ENCODE results near the gene HECW1.
"Not testable (repeated sequence)": the region's sequence is repeated elsewhere in the genome, so short reads cannot be mapped to it uniquely, and the experiment has no call there.

Gene HECW1

GRCh38 chr7:43560742-43561330 is 448.4 kb downstream of the HECW1 start:
- no peak for DNase-seq (ENCODE audit: low read depth in 2 of 3, low spot score in 2 of 3)

- no peak for DNase-seq (ENCODE audit: low read depth in 2 of 3, low spot score in 2 of 3)
Observed at GRCh38 chr7:43562383-43562782, 449.9 kb downstream of the HECW1 start.

- no peak for DNase-seq (ENCODE audit: low read depth in 2 of 3, low spot score in 2 of 3)
Observed at GRCh38 chr7:43565786-43566185, 453.3 kb downstream of the HECW1 start.

DNA sequence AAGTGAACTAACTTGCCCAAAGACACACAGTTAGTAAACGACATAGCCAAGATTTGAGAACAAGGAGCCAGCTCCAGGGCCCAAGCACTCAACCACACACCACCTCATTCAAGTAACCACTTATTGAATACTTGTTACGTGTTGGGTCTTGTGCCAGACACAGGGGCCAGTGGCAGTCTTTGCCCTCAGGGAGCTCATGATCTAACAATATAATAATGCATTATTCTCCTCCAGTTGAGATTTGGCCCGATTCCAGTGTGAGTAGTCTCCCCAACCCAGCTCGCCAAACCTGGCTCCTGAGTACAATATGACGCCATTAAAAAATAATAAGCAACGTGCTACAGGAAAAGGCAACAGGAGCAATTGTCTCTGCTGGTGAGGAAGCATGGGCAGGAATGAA is 456.1 kb downstream of the HECW1 start:
- DNase-seq (ENCODE audit: low read depth in 2 of 3, low spot score in 2 of 3), result no peak

GRCh38 chr7:43569424-43569823 is 457.0 kb downstream of the HECW1 start:
- no peak for DNase-seq (ENCODE audit: low read depth in 2 of 3, low spot score in 2 of 3)

DNA sequence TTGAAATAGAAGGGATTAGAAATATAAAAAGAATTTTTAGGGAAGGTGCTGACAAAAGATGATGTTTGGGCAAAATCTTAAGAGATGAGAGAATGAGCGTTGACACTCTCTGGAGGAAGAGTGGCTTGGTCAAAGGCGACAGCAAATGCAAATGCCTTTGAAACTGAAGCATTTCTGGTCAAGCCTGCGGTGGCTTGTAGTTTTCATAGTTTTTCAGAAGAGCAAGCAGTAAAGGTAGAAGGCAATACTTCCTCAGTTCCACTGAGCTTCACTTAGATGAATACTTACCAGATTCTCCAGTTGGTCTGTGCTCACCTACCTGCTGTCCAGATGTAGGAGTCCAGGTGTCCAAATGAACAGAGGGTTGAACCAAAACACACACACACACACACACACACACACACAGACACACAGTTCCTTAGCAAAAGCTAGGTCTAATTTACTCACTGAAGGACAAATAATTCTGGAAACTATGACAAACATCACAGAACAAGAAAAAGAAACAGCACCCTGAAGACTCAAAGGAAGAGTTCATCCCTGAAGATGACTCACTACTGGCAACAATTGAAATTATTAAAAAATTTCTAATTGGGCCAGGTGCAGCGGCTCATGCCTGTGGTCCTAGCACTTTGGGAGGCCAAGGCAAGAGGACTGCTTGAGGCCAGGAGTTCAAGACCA is 458.4 kb downstream of the HECW1 start:
- DNase-seq (ENCODE audit: low read depth in 2 of 3, low spot score in 2 of 3), result no peak

GRCh38 chr7:43572516-43573049 is 460.1 kb downstream of the HECW1 start:
- DNase-seq (ENCODE audit: low read depth in 2 of 3, low spot score in 2 of 3), result no peak

GRCh38 chr7:43573832-43574231 is 461.4 kb downstream of the HECW1 start:
- not testable (repeated sequence) for DNase-seq (ENCODE audit: low read depth in 2 of 3, low spot score in 2 of 3)

GRCh38 chr7:43575506-43575905 is 463.1 kb downstream of the HECW1 start:
- DNase-seq (ENCODE audit: low read depth in 2 of 3, low spot score in 2 of 3), result no peak

- DNase-seq (ENCODE audit: low read depth in 2 of 3, low spot score in 2 of 3), result no peak
Observed at GRCh38 chr7:43576241-43576640, 463.8 kb downstream of the HECW1 start.

DNA sequence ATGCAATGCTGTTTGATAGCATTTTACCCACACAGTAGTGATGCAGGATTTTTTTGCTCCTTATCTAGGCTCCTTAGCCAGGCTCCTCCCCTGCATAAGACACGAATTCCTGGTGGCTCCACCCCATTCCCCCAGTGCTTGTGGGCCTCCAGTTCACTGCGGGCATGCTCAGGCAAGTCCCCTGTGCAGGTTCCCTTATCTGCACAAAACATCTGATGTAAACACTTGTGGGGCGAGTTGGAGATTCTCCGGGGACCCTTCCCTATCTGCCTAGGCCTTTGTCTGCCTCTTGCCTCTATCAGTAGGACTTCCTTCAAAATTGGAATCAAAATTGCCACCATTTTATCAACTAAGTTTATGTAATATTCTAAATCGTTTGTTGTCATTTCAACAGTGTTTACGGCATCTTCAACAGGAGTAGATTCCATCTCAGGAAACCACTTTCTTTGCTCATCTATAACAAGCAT is 465.1 kb downstream of the HECW1 start:
- no peak for DNase-seq (ENCODE audit: low read depth in 2 of 3, low spot score in 2 of 3)

GRCh38 chr7:43582503-43583423 is 470.3 kb downstream of the HECW1 start, which contains the start of gene STK17A:
TSS of gene STK17A (plus strand) at chr7:43583108. CDS start at chr7:43583244, 136 bp downstream.
- peak; percentile 84 to 94 (median 90) for DNase-seq (ENCODE audit: low read depth in 2 of 3, low spot score in 2 of 3)

- peak in 1 of 3 experiments; percentile 42 for DNase-seq (ENCODE audit: low read depth in 2 of 3, low spot score in 2 of 3)
Observed at GRCh38 chr7:43583424-43584194, 471.2 kb downstream of the HECW1 start.

DNA sequence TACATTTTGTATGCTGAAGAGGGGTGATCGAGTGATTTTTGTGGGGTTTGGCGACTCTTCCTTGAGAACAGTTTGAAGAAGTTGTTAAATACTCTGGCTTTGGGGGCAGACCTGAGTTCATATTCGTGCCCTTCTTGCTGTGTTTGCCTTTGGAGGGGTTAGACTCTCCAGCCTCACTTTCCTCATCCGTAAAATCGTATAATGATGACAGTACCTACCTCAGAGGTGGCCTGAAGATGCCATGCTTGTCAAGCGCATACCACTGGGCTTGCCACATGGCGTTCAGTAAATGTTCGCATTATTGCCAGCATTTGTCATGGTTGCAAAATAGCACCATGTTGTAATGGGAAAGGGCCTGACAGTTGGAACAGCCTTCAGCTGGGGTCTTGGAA is 471.7 kb downstream of the HECW1 start:
- DNase-seq (ENCODE audit: low read depth in 2 of 3, low spot score in 2 of 3), result no peak

GRCh38 chr7:43584733-43585132 is 472.3 kb downstream of the HECW1 start:
- DNase-seq (ENCODE audit: low read depth in 2 of 3, low spot score in 2 of 3), result not testable (repeated sequence)

GRCh38 chr7:43585562-43585961 is 473.1 kb downstream of the HECW1 start:
- no peak for DNase-seq (ENCODE audit: low read depth in 2 of 3, low spot score in 2 of 3)

GRCh38 chr7:43586251-43586900 is 473.9 kb downstream of the HECW1 start:
- DNase-seq (ENCODE audit: low read depth in 2 of 3, low spot score in 2 of 3), result no peak

DNA sequence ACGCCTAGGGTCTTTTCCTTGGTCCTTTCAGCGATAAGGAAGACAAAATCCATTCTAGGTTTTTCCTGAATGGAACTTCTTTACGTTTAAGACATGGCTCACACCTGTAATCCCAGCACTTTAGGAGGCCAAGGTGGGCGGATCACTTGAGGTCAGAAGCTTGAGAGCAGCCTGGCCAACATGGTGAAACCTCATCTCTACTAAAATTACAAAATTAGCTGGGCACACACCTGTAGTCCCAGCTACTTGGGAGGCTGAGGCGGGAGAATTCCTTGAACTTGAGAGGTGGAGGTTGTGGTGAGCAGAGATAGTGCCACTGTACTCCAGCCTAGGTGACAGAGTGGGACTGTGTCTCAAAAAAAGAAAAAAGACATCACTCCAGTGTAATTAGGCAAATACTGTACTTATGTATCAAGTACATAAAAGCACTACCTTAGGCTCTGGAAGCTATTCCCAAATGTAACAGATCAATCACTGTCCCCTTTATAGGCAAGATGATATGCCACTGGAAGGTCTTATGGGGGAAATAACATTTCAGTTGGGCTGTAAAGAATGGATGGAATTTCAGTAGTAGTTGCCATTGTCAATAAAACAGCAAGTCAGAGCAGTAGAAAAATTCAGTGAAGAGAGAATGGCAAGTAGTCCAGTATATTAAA is 476.2 kb downstream of the HECW1 start:
- DNase-seq (ENCODE audit: low read depth in 2 of 3, low spot score in 2 of 3), result no peak

- DNase-seq (ENCODE audit: low read depth in 2 of 3, low spot score in 2 of 3), result no peak
Observed at GRCh38 chr7:43589133-43589478, 476.7 kb downstream of the HECW1 start.

GRCh38 chr7:43589728-43590127 is 477.3 kb downstream of the HECW1 start:
- DNase-seq (ENCODE audit: low read depth in 2 of 3, low spot score in 2 of 3), result no peak
